K562 (cell line): ENCODE measurements around the gene CCPG1. TPM values are rescaled to one million over a fixed set of nuclear protein-coding genes. Genes with fewer than 3 reads are reported as not detected.
A peak's percentile ranks its signal among the peaks of the same experiment; 100 is the strongest.

ENCODE experiments used
- BRD4 ChIP-seq: fragments of 200-600 bp; sonication (generic); IDR thresholded peaks from 2 replicates; pipeline ENCODE4 v1.6.1; 2017; ENCODE audit warnings: inconsistent platforms
- CBX1 ChIP-seq: sonication (generic); IDR thresholded peaks from 2 replicates; pipeline ENCODE4 v1.6.1; 2016; ENCODE audit warnings: antibody characterized with exemption, low read depth, mild to moderate bottlenecking
- EGR1 ChIP-seq: fragments of 450-650 bp; conservative IDR thresholded peaks from 2 replicates; pipeline ENCODE4 v1.6.1; 2017; ENCODE audit warnings: mild to moderate bottlenecking
- EP300 ChIP-seq: IDR thresholded peaks from 2 replicates; pipeline ENCODE4 v1.6.1; 2012; ENCODE audit warnings: low read length, improper control_type of control experiment
- EP400 ChIP-seq: fragments of 450-650 bp; IDR thresholded peaks from 2 replicates; pipeline ENCODE4 v1.6.1; 2017; ENCODE audit warnings: antibody characterized with exemption, mild to moderate bottlenecking, moderate library complexity
- HMBOX1 ChIP-seq: sonication (generic); IDR thresholded peaks from 2 replicates; pipeline ENCODE4 v1.6.1; 2016
- NBN ChIP-seq: fragments of 450-650 bp; IDR thresholded peaks from 2 replicates; pipeline ENCODE4 v1.6.1; 2016; ENCODE audit warnings: low read depth, mild to moderate bottlenecking
- NCOR1 ChIP-seq: fragments of 450-650 bp; IDR thresholded peaks from 2 replicates; pipeline ENCODE4 v1.6.1; 2016; ENCODE audit warnings: mild to moderate bottlenecking, moderate library complexity
- SAP30 ChIP-seq: fragments of 200-600 bp; sonication (generic); IDR thresholded peaks from 2 replicates; pipeline ENCODE4 v1.6.1; 2012; ENCODE audit warnings: borderline replicate concordance, low read depth, mild to moderate bottlenecking, moderate library complexity, low read length, control low read depth, inconsistent platforms; ENCODE audit not compliant: insufficient read depth, poor library complexity, severe bottlenecking
- ZNF263 ChIP-seq: sonication (generic); formaldehyde crosslinking; IDR thresholded peaks from 2 replicates; pipeline ENCODE4 v1.8.0; 2022; ENCODE audit warnings: mild to moderate bottlenecking, missing genetic modification reagents, borderline replicate concordance
- ZNF324 ChIP-seq: fragments of 250-450 bp; sonication (Bioruptor Pico); IDR thresholded peaks from 2 replicates; pipeline ENCODE4 v1.4.0; 2020; ENCODE audit warnings: mild to moderate bottlenecking
- polyA plus RNA-seq, 8 experiments: library from polyadenylated mRNA; depleted of rRNA in 4 of 8; stranded (reverse) in 5 of 8; unstranded in 3 of 8; fragments of >200 nt; fragmentation: Nextera tagmentation in 2 of 8; fragmentation: Illumina TruSeq in 1 of 8; extraction: Ambion mirVana in 2 of 8; extraction: Trizol in 1 of 8; gene quantifications; 2 replicates each; pipeline versions ENCODE4 v1.2.1 to v1.2.3, GENCODE V29; 2011 to 2014; ENCODE audit warnings: inconsistent platforms in 1 of 8, missing spikeins in 1 of 8
- total RNA-seq, 7 experiments: library from RNA; depleted of rRNA in 6 of 7; stranded (reverse); fragments of >200 nt in 6 of 7; fragmentation: Illumina TruSeq in 2 of 7; extraction: Trizol in 2 of 7; gene quantifications; 2 replicates each; pipeline versions ENCODE4 v1.2.1 to v1.2.3, GENCODE V29; 2011 to 2021; ENCODE audit warnings: low replicate concordance in 1 of 7
- TF ChIP-seq, protein P1 (sequence below), 2 experiments: fragments of 450-650 bp in 1 of 2; IDR thresholded peaks; 2 replicates each; pipeline ENCODE4 v1.6.1; 2011 to 2017; ENCODE audit warnings: low read depth in 2 of 2, antibody characterized with exemption in 1 of 2, borderline replicate concordance in 1 of 2, low read length in 1 of 2, mild to moderate bottlenecking in 1 of 2, mixed read lengths in 1 of 2; ENCODE audit not compliant: control insufficient read depth in 1 of 2
- TF ChIP-seq, protein P2 (sequence below), 2 experiments: fragments of 450-650 bp; IDR thresholded peaks; 2 replicates each; pipeline ENCODE4 v1.6.1; 2016; ENCODE audit warnings: mild to moderate bottlenecking in 2 of 2, borderline replicate concordance in 1 of 2, low read depth in 1 of 2, moderate library complexity in 1 of 2

Gene CCPG1
- total and polyA plus RNA-seq, 9 of the 15 experiments (the other 6 are each of a cell fraction or from before 2014, with no cell fraction given): 33.0 to 54.9 (median 41.1) TPM

DNA sequence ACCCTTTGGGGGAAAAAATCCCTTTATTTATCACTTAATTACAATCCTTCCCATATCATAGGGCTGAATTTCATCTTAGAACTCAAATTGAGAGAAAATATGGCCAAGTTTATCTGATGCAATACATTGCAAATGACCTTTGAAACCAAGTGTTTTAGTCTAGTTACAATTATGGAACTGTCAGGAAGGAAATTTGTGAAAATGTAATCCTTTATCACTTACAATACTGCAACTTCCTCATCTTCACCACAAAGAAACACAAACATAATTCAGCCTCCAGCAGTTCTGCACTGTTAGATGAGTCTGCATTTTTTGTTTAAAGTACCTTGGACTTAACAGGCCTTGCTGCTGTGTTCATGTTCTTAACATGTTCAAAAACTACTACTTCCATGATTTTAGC, 4.6 kb downstream of the CCPG1 start (continued):
- TF ChIP-seq ZNF263 (CRISPR knock-in tag) (no peak), HMBOX1 (peak; percentile 78; the same call in 1 of the 2 replicates), EP300 (peak; percentile 90), SAP30 (no peak), NBN (peak; percentile 71), EGR1 (no peak), EP400 (peak; percentile 75), CBX1 (no peak), ZNF324 (CRISPR knock-in tag) (no peak), BRD4 (no peak), NCOR1 (peak; percentile 48)
- TF ChIP-seq, protein P1, sequence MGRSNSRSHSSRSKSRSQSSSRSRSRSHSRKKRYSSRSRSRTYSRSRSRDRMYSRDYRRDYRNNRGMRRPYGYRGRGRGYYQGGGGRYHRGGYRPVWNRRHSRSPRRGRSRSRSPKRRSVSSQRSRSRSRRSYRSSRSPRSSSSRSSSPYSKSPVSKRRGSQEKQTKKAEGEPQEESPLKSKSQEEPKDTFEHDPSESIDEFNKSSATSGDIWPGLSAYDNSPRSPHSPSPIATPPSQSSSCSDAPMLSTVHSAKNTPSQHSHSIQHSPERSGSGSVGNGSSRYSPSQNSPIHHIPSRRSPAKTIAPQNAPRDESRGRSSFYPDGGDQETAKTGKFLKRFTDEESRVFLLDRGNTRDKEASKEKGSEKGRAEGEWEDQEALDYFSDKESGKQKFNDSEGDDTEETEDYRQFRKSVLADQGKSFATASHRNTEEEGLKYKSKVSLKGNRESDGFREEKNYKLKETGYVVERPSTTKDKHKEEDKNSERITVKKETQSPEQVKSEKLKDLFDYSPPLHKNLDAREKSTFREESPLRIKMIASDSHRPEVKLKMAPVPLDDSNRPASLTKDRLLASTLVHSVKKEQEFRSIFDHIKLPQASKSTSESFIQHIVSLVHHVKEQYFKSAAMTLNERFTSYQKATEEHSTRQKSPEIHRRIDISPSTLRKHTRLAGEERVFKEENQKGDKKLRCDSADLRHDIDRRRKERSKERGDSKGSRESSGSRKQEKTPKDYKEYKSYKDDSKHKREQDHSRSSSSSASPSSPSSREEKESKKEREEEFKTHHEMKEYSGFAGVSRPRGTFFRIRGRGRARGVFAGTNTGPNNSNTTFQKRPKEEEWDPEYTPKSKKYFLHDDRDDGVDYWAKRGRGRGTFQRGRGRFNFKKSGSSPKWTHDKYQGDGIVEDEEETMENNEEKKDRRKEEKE (IDR thresholded peaks at IDR 0.05; ENCODE audit: borderline replicate concordance in 1 of 2, control insufficient read depth in 1 of 2, low read depth in 2 of 2, low read length in 1 of 2): no peak
- TF ChIP-seq, protein P2, sequence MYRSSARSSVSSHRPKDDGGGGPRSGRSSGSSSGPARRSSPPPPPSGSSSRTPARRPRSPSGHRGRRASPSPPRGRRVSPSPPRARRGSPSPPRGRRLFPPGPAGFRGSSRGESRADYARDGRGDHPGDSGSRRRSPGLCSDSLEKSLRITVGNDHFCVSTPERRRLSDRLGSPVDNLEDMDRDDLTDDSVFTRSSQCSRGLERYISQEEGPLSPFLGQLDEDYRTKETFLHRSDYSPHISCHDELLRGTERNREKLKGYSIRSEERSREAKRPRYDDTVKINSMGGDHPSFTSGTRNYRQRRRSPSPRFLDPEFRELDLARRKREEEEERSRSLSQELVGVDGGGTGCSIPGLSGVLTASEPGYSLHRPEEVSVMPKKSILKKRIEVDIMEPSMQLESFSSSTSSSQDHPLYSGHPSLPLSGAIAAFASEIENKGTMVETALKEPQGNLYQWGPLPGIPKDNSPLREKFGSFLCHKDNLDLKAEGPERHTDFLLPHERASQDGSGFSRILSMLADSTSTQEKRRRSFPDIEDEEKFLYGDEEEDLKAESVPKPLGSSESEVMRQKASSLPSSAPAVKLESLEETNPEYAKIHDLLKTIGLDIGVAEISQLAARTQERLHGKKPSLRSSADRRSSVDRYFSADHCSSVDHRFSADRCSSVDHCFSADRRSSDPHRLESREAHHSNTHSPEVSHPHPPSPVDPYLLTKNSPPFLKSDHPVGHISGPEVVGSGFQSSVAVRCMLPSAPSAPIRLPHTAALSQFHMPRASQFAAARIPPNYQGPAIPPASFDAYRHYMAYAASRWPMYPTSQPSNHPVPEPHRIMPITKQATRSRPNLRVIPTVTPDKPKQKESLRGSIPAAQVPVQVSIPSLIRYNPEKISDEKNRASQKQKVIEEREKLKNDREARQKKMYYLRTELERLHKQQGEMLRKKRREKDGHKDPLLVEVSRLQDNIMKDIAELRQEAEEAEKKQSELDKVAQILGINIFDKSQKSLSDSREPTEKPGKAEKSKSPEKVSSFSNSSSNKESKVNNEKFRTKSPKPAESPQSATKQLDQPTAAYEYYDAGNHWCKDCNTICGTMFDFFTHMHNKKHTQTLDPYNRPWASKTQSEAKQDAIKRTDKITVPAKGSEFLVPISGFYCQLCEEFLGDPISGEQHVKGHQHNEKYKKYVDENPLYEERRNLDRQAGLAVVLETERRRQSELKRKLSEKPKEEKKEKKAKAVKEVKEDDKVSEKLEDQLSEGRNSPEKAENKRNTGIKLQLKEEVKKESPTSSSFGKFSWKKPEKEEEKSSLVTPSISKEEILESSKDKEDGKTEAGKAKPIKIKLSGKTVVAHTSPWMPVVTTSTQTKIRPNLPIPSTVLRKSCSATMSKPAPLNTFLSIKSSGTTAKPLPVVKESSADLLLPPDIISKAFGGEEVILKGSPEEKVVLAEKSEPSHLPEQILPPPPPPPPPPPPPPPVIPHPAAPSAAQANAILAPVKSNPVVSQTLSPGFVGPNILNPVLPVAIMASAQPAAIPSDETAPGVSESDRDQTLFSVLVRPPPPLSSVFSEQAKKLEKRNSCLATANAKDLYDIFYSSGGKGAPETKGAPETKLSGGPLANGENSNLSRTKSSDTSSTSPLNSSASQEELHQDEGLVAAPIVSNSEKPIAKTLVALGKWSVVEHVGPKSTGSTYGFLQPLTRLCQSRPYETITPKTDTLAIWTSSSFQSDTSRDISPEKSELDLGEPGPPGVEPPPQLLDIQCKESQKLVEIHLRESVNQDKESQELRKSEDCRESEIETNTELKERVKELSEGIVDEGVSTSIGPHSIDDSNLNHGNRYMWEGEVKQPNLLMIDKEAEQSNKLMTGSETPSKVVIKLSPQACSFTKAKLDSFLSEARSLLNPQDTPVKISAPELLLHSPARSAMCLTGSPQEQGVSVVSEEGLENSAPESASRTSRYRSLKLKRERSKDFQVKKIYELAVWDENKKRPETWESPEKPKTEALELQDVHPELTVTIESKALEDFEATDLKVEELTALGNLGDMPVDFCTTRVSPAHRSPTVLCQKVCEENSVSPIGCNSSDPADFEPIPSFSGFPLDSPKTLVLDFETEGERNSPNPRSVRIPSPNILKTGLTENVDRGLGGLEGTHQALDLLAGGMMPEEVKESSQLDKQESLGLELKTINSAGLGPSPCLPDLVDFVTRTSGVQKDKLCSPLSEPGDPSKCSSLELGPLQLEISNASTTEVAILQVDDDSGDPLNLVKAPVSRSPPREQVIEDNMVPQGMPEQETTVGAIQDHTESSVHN (IDR thresholded peaks at IDR 0.05; ENCODE audit: borderline replicate concordance in 1 of 2, low read depth in 1 of 2): peak; percentile 22 to 58; a peak in 1 of 4 replicates
